Endothelial cell of umbilical vein (primary cell): ENCODE data around the gene TOP1. TPM values are rescaled to one million over a fixed set of nuclear protein-coding genes. Genes with fewer than 3 reads are reported as not detected.

ENCODE experiments used
- BruUV-seq: library from RNA; stranded (reverse); fragments of 400-500 nt; replicated peaks from 2 replicates; lab custom pipeline; 2021; lab: Mats Ljungman, UMichigan
- CTCF ChIA-PET: fragments of 300-600, 350-600 bp; sonication (Branson Sonifier 250); formaldehyde crosslinking; loops from one replicate; lab custom pipeline; 2021; ENCODE audit warnings: antibody characterized with exemption, inconsistent platforms; lab: Charles Lee
- POLR2A ChIA-PET: fragments of 300-600, 350-600 bp; sonication (Branson Sonifier 250); formaldehyde crosslinking; loops from one replicate; lab custom pipeline; 2021; ENCODE audit warnings: antibody characterized with exemption, inconsistent platforms; lab: Charles Lee
- DNase-seq: peaks from one replicate; pipeline ENCODE4 v3.0.0-alpha.2; 2011; ENCODE audit warnings: low read depth, low spot score
- FAIRE-seq: peaks from 2 replicates; lab custom pipeline; 2011; peaks lifted over from hg19 to GRCh38; lab: Jason Lieb, UNC
- H2AFZ ChIP-seq: 2 replicates; pipeline ENCODE4 v1.6.0; 2012; ENCODE audit warnings: low read depth, low read length, control low read depth, inconsistent platforms
- H3K27ac ChIP-seq: 2 replicates; pipeline ENCODE4 v1.5.1; 2011; ENCODE audit warnings: low read depth, mild to moderate bottlenecking, control low read depth, low read length, moderate library complexity; ENCODE audit not compliant: insufficient read depth
- H3K27me3 ChIP-seq, 2 experiments: 2 replicates each; pipeline versions ENCODE4 v1.6.0 to v1.6.1; 2011; ENCODE audit warnings: low read length in 2 of 2, mixed read lengths in 1 of 2; ENCODE audit not compliant: control insufficient read depth in 2 of 2, insufficient read depth in 2 of 2
- H3K36me3 ChIP-seq, 2 experiments: 2 replicates in 1 of 2; 3 replicates in 1 of 2; pipeline ENCODE4 v1.5.1; 2011; ENCODE audit warnings: low read length in 2 of 2, mild to moderate bottlenecking in 1 of 2, moderate library complexity in 1 of 2; ENCODE audit not compliant: control insufficient read depth in 2 of 2, insufficient read depth in 2 of 2; ENCODE audit errors: extremely low read depth in 1 of 2
- H3K4me1 ChIP-seq: 3 replicates; pipeline ENCODE4 v1.5.1; 2011; ENCODE audit warnings: mild to moderate bottlenecking, low read length; ENCODE audit not compliant: control insufficient read depth, insufficient read depth; ENCODE audit errors: extremely low read depth
- H3K4me2 ChIP-seq: 2 replicates; pipeline ENCODE4 v1.6.1; 2011; ENCODE audit warnings: low read length, control low read depth, mixed read lengths; ENCODE audit not compliant: insufficient read depth
- H3K4me3 ChIP-seq, 3 experiments: fragments of 200-600 bp in 1 of 3; sonication (generic), shearing (Covaris generic) in 1 of 3; replicated peaks in 1 of 3; 2 replicates each; pipeline ENCODE4 v1.5.1; 2011 to 2016; ENCODE audit warnings: control low read depth in 3 of 3, low read length in 3 of 3, mild to moderate bottlenecking in 2 of 3, inconsistent platforms in 1 of 3, low read depth in 1 of 3, moderate library complexity in 1 of 3; ENCODE audit not compliant: insufficient read depth in 1 of 3
- H3K79me2 ChIP-seq: 2 replicates; pipeline ENCODE4 v1.6.0; 2012; ENCODE audit warnings: low read length, inconsistent platforms; ENCODE audit not compliant: control insufficient read depth, insufficient read depth
- H3K9ac ChIP-seq: replicated peaks from 2 replicates; pipeline ENCODE3; 2011; ENCODE audit warnings: low read length, control low read depth; ENCODE audit not compliant: insufficient read depth; ENCODE audit errors: extremely low read depth
- H3K9me1 ChIP-seq: replicated peaks from 3 replicates; pipeline ENCODE4 v1.6.0; 2011; ENCODE audit warnings: mild to moderate bottlenecking, low read length; ENCODE audit not compliant: control insufficient read depth, insufficient read depth; ENCODE audit errors: extremely low read depth
- H3K9me3 ChIP-seq: replicated peaks from 2 replicates; pipeline ENCODE4 v1.5.1; 2012; ENCODE audit warnings: low read length, inconsistent platforms; ENCODE audit not compliant: control insufficient read depth, insufficient read depth
- H4K20me1 ChIP-seq: replicated peaks from 2 replicates; pipeline ENCODE3; 2011; ENCODE audit warnings: mild to moderate bottlenecking, low read length; ENCODE audit not compliant: control insufficient read depth, insufficient read depth; ENCODE audit errors: extremely low read depth
- EZH2 ChIP-seq: IDR thresholded peaks from 2 replicates; pipeline ENCODE4 v1.6.1; 2012; ENCODE audit warnings: borderline replicate concordance, low read depth, mild to moderate bottlenecking, moderate library complexity, low read length, inconsistent platforms; ENCODE audit not compliant: severe bottlenecking
- FOS ChIP-seq: IDR thresholded peaks from 2 replicates; pipeline ENCODE4 v1.6.1; 2011; ENCODE audit warnings: mild to moderate bottlenecking, low read length, moderate library complexity, borderline replicate concordance; ENCODE audit not compliant: insufficient read depth
- GATA2 ChIP-seq: IDR thresholded peaks from 2 replicates; pipeline ENCODE4 v1.7.0; 2011; ENCODE audit warnings: low read depth, mild to moderate bottlenecking, moderate library complexity, mixed read lengths, low read length; ENCODE audit not compliant: insufficient read length, insufficient read depth
- JUN ChIP-seq: IDR thresholded peaks from 2 replicates; pipeline ENCODE4 v1.6.1; 2011; ENCODE audit warnings: borderline replicate concordance, low read depth; ENCODE audit not compliant: insufficient read length, insufficient read depth
- MYC ChIP-seq: IDR thresholded peaks from one replicate; pipeline ENCODE4 v1.6.1; 2011; ENCODE audit warnings: mild to moderate bottlenecking, low read depth, low read length
- POLR2A ChIP-seq: IDR thresholded peaks from 2 replicates; pipeline ENCODE4 v1.6.1; 2012; ENCODE audit warnings: low read depth, mild to moderate bottlenecking, control low read depth, low read length
- POLR2AphosphoS5 ChIP-seq: IDR thresholded peaks from 2 replicates; pipeline ENCODE4 v1.6.1; 2012; ENCODE audit warnings: low read depth, mild to moderate bottlenecking, control low read depth, low read length, moderate library complexity; ENCODE audit not compliant: insufficient read depth
- dilution Hi-C: fragments of 300-500 bp; cut with MboI; formaldehyde crosslinking; loops from one replicate; pipeline ENCODE4 v1.15.0; 2019; ENCODE audit warnings: low sequenced_read_pairs; ENCODE audit not compliant: extremely low pct_ligation_motif_present
- intact Hi-C: fragments of 100-400 bp; cut with micrococcal nuclease; formaldehyde crosslinking; loops from one replicate; pipeline ENCODE4 v1.10.0; 2022
- polyA plus RNA-seq, 4 experiments: library from polyadenylated mRNA; depleted of rRNA in 3 of 4; stranded (reverse) in 3 of 4; unstranded in 1 of 4; fragments of >200 nt; gene quantifications; 2 replicates each; pipeline versions ENCODE4 v1.2.1 to v1.2.3, GENCODE V29; 2011 to 2012; ENCODE audit warnings: missing spikeins in 1 of 4
- total RNA-seq: library from RNA; stranded (reverse); gene quantifications from 2 replicates; pipeline ENCODE4 v1.2.3, GENCODE V29; 2021
- TF ChIP-seq, protein P1 (sequence below), 2 donors: IDR thresholded peaks; 1 replicate in 1 of 2; 2 replicates in 1 of 2; pipeline ENCODE4 v1.5.1; 2011; ENCODE audit warnings: low read length in 2 of 2, mild to moderate bottlenecking in 2 of 2, moderate library complexity in 2 of 2, control low read depth in 1 of 2, inconsistent platforms in 1 of 2, low read depth in 1 of 2; ENCODE audit not compliant: insufficient read depth in 1 of 2; ENCODE audit errors: extremely low read depth in 1 of 2
- TF ChIP-seq, protein P2 (sequence below): IDR thresholded peaks from 2 replicates; pipeline ENCODE4 v1.6.1; 2011; ENCODE audit not compliant: insufficient read depth, insufficient read length

The TOP1 gene
- total and polyA plus RNA-seq, 2 donors (not counting 3 experiments of a cell fraction or from before 2014, with no cell fraction given) = 7.0 to 77.4 TPM

DNA sequence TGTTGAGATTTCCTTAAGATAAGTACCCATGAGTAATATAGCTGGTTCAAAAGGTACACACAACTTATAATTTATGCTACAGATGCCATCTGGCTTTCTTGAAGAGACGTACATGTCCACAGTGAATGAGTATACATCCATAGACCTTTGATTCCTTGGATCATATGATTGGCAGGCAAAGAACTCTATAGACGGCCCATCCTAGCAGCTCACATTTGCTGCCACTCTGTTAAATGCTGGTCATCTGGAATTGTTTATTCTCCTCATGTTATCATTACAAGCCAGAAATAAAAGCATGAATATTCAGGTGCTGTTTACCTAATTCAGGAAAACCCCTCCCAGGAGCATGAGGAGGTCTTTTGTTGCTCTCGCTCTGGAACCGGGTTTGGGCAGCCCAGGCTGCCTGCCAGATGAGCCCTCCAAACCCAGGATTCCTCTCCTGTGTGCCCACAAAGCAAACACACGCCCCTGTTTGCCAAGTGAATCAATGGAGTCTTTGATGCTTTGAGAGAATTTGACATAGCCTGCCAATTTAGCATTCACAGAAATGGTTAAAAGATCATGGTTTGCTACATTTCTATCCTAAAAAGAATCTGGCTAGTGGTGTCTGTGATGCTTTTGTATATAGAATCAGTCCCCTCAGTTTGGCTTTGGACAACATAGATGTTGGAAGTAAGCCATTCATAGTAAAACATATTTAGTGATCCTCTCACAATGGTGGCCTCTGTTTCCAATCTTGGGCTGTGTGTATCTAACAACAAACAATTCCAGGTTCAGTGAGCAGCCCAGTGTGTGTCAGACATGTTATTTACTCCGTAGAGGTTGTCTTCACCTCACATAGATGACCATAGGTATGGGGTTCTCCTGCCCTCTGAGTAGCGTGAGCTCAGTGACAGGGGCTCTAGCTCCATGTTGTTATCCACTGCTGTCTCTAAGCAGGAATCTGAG lies 91.3 kb downstream of the TOP1 start:
- no peak for DNase-seq
- Histone ChIP-seq H3K27me3 (no peaks in the 10 kb centered on the region), H3K36me3 (peaks cover 39 to 41% of the 10 kb centered on the region in 2 experiments), H3K27ac (no peak overlapping the region), H3K4me3 (no peak overlapping the region), H3K4me1 (no peaks in the 10 kb centered on the region), H2AFZ (no peak overlapping the region), H3K79me2 (no peaks in the 10 kb centered on the region), H3K4me2 (no peak overlapping the region), H4K20me1 (no peaks in the 10 kb centered on the region), H3K9me3 (no peaks in the 10 kb centered on the region), H3K9me1 (no peaks in the 10 kb centered on the region), H3K9ac (no peak overlapping the region)
- dilution Hi-C loops (no loop called here), intact Hi-C loops (no loop called here)
- TF ChIP-seq GATA2 = no peak
- FAIRE-seq = no peak
- BruUV-seq = no TSS peak
- CTCF ChIA-PET = interaction anchor here (1.2 to 1.7 kb wide), 4 partner anchors 16 to 129 kb away, joined by 4 read pairs; no protein-coding TSS in a partner anchor
- POLR2A ChIA-PET = no interaction called here

DNA sequence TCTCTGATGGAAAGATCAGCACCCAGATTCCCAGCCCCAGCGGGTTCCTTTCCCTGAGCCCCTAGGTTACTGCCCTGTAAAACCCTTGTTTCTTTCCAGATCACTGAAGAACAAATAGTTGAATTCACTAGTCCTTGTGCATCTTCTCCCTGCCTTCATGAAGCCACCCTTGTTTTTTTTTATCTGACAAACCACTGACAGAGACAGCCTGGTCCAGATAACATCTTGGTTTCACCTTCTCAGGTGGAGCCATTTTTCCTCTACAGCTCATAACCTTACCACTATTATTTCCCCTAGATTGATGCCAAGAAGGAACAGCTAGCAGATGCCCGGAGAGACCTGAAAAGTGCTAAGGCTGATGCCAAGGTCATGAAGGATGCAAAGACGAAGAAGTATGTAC lies 92.8 kb downstream of the TOP1 start:
- Histone ChIP-seq H3K9me3 (no peaks in the 10 kb centered on the region), H3K4me2 (no peak overlapping the region), H3K9ac (no peak overlapping the region), H3K4me1 (no peaks in the 10 kb centered on the region), H3K27me3 (no peaks in the 10 kb centered on the region), H3K27ac (no peak overlapping the region), H3K9me1 (no peaks in the 10 kb centered on the region), H2AFZ (no peak overlapping the region), H4K20me1 (no peaks in the 10 kb centered on the region), H3K79me2 (no peaks in the 10 kb centered on the region), H3K36me3 (peaks cover 42% of the 10 kb centered on the region in 2 experiments), H3K4me3 (no peak overlapping the region)
- ChIA-PET POLR2A (no interaction called here), CTCF (interaction anchor here (1.0 to 1.6 kb wide), 4 partner anchors 12 to 218 kb away, joined by 3 to 12 read pairs (median 4); no protein-coding TSS in a partner anchor)
- TF ChIP-seq, protein P1, sequence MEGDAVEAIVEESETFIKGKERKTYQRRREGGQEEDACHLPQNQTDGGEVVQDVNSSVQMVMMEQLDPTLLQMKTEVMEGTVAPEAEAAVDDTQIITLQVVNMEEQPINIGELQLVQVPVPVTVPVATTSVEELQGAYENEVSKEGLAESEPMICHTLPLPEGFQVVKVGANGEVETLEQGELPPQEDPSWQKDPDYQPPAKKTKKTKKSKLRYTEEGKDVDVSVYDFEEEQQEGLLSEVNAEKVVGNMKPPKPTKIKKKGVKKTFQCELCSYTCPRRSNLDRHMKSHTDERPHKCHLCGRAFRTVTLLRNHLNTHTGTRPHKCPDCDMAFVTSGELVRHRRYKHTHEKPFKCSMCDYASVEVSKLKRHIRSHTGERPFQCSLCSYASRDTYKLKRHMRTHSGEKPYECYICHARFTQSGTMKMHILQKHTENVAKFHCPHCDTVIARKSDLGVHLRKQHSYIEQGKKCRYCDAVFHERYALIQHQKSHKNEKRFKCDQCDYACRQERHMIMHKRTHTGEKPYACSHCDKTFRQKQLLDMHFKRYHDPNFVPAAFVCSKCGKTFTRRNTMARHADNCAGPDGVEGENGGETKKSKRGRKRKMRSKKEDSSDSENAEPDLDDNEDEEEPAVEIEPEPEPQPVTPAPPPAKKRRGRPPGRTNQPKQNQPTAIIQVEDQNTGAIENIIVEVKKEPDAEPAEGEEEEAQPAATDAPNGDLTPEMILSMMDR (IDR thresholded peaks at IDR 0.05; ENCODE audit: extremely low read depth in 1 of 2, insufficient read depth in 1 of 2, low read depth in 1 of 2, low read length in 2 of 2) = no peak
- no peak for TF ChIP-seq GATA2
- TF ChIP-seq JUN = no peak
- TF ChIP-seq FOS = no peak
- no peak for TF ChIP-seq POLR2AphosphoS5
- TF ChIP-seq MYC = no peak
- TF ChIP-seq POLR2A = no peak
- TF ChIP-seq, protein P2, sequence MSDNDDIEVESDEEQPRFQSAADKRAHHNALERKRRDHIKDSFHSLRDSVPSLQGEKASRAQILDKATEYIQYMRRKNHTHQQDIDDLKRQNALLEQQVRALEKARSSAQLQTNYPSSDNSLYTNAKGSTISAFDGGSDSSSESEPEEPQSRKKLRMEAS = no peak
- TF ChIP-seq EZH2 = no peak
- no TSS peak for BruUV-seq
- intact Hi-C loops (no loop called here), dilution Hi-C loops (no loop called here)
- FAIRE-seq (no peak), DNase-seq (no peak)
